Left ventricle myocardium superior (tissue), 1 donor: ENCODE results near the gene MRPL2. TPM values are rescaled to one million over a fixed set of nuclear protein-coding genes. Genes with fewer than 3 reads are reported as not detected.
A peak's percentile ranks its signal among the peaks of the same experiment; 100 is the strongest.
"Not testable (repeated sequence)": the region's sequence is repeated elsewhere in the genome, so short reads cannot be mapped to it uniquely, and the experiment has no call there.

Experiments used
- ATAC-seq: fragments of 200-7000 bp; cut with Tn5 transposase; one replicate; pipeline ENCODE4 v1.9.1; 2020; ENCODE audit warnings: mild to moderate bottlenecking, moderate library complexity
- DNase-seq: peaks from one replicate; pipeline ENCODE4 v3.0.0-alpha.2; 2020
- intact Hi-C: fragments of 100-400 bp; cut with micrococcal nuclease; formaldehyde crosslinking; loops from one replicate; pipeline ENCODE4 v1.11.0; 2022
- total RNA-seq: library from RNA; stranded (reverse); fragmentation: NEBNext Ultra II Directional; extraction: Animal tissue kit (Norgen Biotek cat#: 25700); gene quantifications from one replicate; pipeline ENCODE4 v1.2.1, GENCODE V29; 2021
- donor health status: DM: no; HTN: yes; CAD: no; lungs with severe emphysema.

MRPL2 gene
- total RNA-seq, 1 donor from 2014 or later, result 116 TPM

GRCh38 chr6:43055966-43056365, 3.3 kb downstream of the MRPL2 start:
- ATAC-seq (no peak), DNase-seq (no peak)
- intact Hi-C loops, result no loop called here

- no peak for ATAC-seq
- intact Hi-C loops, result no loop called here
- peak; percentile 39 for DNase-seq
These were observed 4.9 kb downstream of the MRPL2 start for GRCh38 chr6:43054206-43054943.

GRCh38 chr6:43053545-43054205, 5.6 kb downstream of the MRPL2 start, which contains the start of gene CUL7:
CUL7 (minus strand) TSS chr6:43053851; CDS start chr6:43052788, 1,063 bp downstream.
- peak; percentile 95 for ATAC-seq

GRCh38 chr6:43052842-43053544, 6.2 kb downstream of the MRPL2 start:
- intact Hi-C loops, result no loop called here
- DNase-seq, result peak; percentile 35

More at GRCh38 chr6:43053545-43054205, 5.6 kb downstream of the MRPL2 start, which contains the start of gene CUL7:
- intact Hi-C loops, result no loop called here
- DNase-seq, result peak; percentile 95

GRCh38 chr6:43052225-43052841, 6.9 kb downstream of the MRPL2 start:
- no peak for ATAC-seq
- DNase-seq, result peak; percentile 39
- intact Hi-C loops, result no loop called here

More at GRCh38 chr6:43052842-43053544, 6.2 kb downstream of the MRPL2 start:
- peak; percentile 38 for ATAC-seq

- DNase-seq (no peak), ATAC-seq (no peak)
- intact Hi-C loops, result no loop called here
These were observed 8.3 kb downstream of the MRPL2 start for GRCh38 chr6:43050981-43051380.

GRCh38 chr6:43047998-43048397, 11.2 kb downstream of the MRPL2 start:
- DNase-seq, result no peak
- no peak for ATAC-seq
- intact Hi-C loops, result no loop called here

GRCh38 chr6:43045371-43045930, 13.8 kb downstream of the MRPL2 start:
- ATAC-seq (no peak), DNase-seq (no peak)
- intact Hi-C loops, result no loop called here

GRCh38 chr6:43043310-43043709, 15.9 kb downstream of the MRPL2 start:
- no peak for DNase-seq
- no peak for ATAC-seq
- intact Hi-C loops, result no loop called here

GRCh38 chr6:43041475-43041874, 17.8 kb downstream of the MRPL2 start:
- ATAC-seq, intact Hi-C loops, DNase-seq: not testable (repeated sequence)

GRCh38 chr6:43040542-43041257, 18.5 kb downstream of the MRPL2 start:
- no peak for ATAC-seq
- intact Hi-C loops, result no loop called here
- DNase-seq, result no peak

GRCh38 chr6:43038727-43039126, 20.5 kb downstream of the MRPL2 start:
- ATAC-seq (no peak), DNase-seq (no peak)
- intact Hi-C loops, result no loop called here

GRCh38 chr6:43037706-43038105, 21.5 kb downstream of the MRPL2 start:
- ATAC-seq (no peak), DNase-seq (no peak)
- intact Hi-C loops, result no loop called here

- ATAC-seq (peak; percentile 46), DNase-seq (no peak)
- intact Hi-C loops, result no loop called here
These were observed 22.0 kb downstream of the MRPL2 start for GRCh38 chr6:43037197-43037596.

GRCh38 chr6:43036712-43037111, 22.5 kb downstream of the MRPL2 start:
- ATAC-seq, result no peak
- intact Hi-C loops, result no loop called here

GRCh38 chr6:43035495-43036194, 23.6 kb downstream of the MRPL2 start:
- intact Hi-C loops, result no loop called here

More at GRCh38 chr6:43036712-43037111, 22.5 kb downstream of the MRPL2 start:
- DNase-seq, result no peak

GRCh38 chr6:43034190-43034525, 25.1 kb downstream of the MRPL2 start:
- intact Hi-C loops, result no loop called here
- DNase-seq, result no peak
- no peak for ATAC-seq

More at GRCh38 chr6:43035495-43036194, 23.6 kb downstream of the MRPL2 start:
- peak; percentile 80 for DNase-seq
- ATAC-seq, result peak; percentile 96
